Panc1 (cell line): ENCODE data around the gene THBS2. TPM values are rescaled to one million over a fixed set of nuclear protein-coding genes. Genes with fewer than 3 reads are reported as not detected.

Experiments
- ATAC-seq: fragments of 200-7000 bp; cut with Tn5 transposase; 2 replicates; pipeline ENCODE4 v1.9.1; 2020; ENCODE audit warnings: mild to moderate bottlenecking, moderate library complexity
- BruUV-seq: library from RNA; stranded (reverse); fragments of 400-500 nt; replicated peaks from 2 replicates; lab custom pipeline; 2021; lab: Mats Ljungman, UMichigan
- CTCF ChIA-PET: fragments of 300-600 bp; sonication (Branson Sonifier 250); formaldehyde crosslinking; loops from one replicate; lab custom pipeline; 2022; ENCODE audit warnings: antibody characterized with exemption; lab: Charles Lee
- POLR2A ChIA-PET: fragments of 300-600 bp; sonication (Branson Sonifier 250); formaldehyde crosslinking; loops from one replicate; lab custom pipeline; 2022; ENCODE audit warnings: antibody characterized with exemption; lab: Charles Lee
- DNase-seq: peaks from one replicate; pipeline ENCODE4 v3.0.0-alpha.2; 2010; ENCODE audit warnings: low read depth, low spot score
- H3K27ac ChIP-seq: 2 replicates; pipeline ENCODE4 v1.5.1; 2011; ENCODE audit warnings: mild to moderate bottlenecking, low read length, inconsistent platforms
- H3K27me3 ChIP-seq: fragments of 200-500 bp; sonication (Bioruptor generic); 2 replicates; pipeline ENCODE4 v1.6.0; 2014; ENCODE audit warnings: low read length, inconsistent platforms; ENCODE audit not compliant: control insufficient read depth, insufficient read depth
- H3K36me3 ChIP-seq: fragments of 200-500 bp; sonication (Bioruptor generic); 2 replicates; pipeline ENCODE4 v1.5.1; 2014; ENCODE audit warnings: inconsistent platforms, mild to moderate bottlenecking, low read length, moderate library complexity; ENCODE audit not compliant: control insufficient read depth, insufficient read depth
- H3K4me1 ChIP-seq: 2 replicates; pipeline ENCODE4 v1.5.1; 2011; ENCODE audit warnings: inconsistent platforms, mild to moderate bottlenecking, low read length, moderate library complexity; ENCODE audit not compliant: control insufficient read depth, insufficient read depth
- H3K4me3 ChIP-seq, 2 experiments: 2 replicates each; pipeline ENCODE4 v1.5.1; 2011 to 2012; ENCODE audit warnings: low read depth in 2 of 2, low read length in 2 of 2, mild to moderate bottlenecking in 2 of 2, inconsistent platforms in 1 of 2, moderate library complexity in 1 of 2
- H3K9me3 ChIP-seq: fragments of 200-500 bp; sonication (Bioruptor generic); 2 replicates; pipeline ENCODE4 v1.5.1; 2014; ENCODE audit warnings: low read depth, mild to moderate bottlenecking, inconsistent platforms, low read length, moderate library complexity; ENCODE audit not compliant: control insufficient read depth, insufficient read depth
- CTCF ChIP-seq: fragments of 450-650 bp; IDR thresholded peaks from 2 replicates; pipeline ENCODE4 v1.5.1; 2017; ENCODE audit warnings: mild to moderate bottlenecking
- POLR2AphosphoS5 ChIP-seq: IDR thresholded peaks from 2 replicates; pipeline ENCODE4 v1.6.1; 2012; ENCODE audit warnings: mild to moderate bottlenecking, low read depth, low read length, moderate library complexity
- REST ChIP-seq, 2 experiments: IDR thresholded peaks; 2 replicates each; pipeline ENCODE4 v1.6.1; 2011 to 2012; ENCODE audit warnings: low read depth in 2 of 2, control low read depth in 1 of 2, low read length in 1 of 2, mild to moderate bottlenecking in 1 of 2, moderate library complexity in 1 of 2; ENCODE audit not compliant: insufficient read depth in 1 of 2
- SIN3A ChIP-seq: IDR thresholded peaks from 2 replicates; pipeline ENCODE4 v1.6.1; 2012; ENCODE audit warnings: low read depth, mild to moderate bottlenecking, low read length, moderate library complexity, borderline replicate concordance; ENCODE audit not compliant: insufficient read depth
- TCF7L2 ChIP-seq: IDR thresholded peaks from 2 replicates; pipeline ENCODE4 v1.6.1; 2011; ENCODE audit warnings: mild to moderate bottlenecking, low read depth, low read length, inconsistent platforms
- in situ Hi-C: cut with HindIII; loops from 2 replicates; pipeline ENCODE4 v1.10.0; 2016; ENCODE audit warnings: low sequenced_read_pairs, low pct_unique_long_range_greater_than_20kb
- intact Hi-C: fragments of 100-400 bp; cut with micrococcal nuclease; formaldehyde crosslinking; loops from one replicate; pipeline ENCODE4 v1.10.0; 2022; ENCODE audit not compliant: unreplicated experiment
- total RNA-seq: library from RNA; stranded (reverse); gene quantifications from one replicate; pipeline ENCODE4 v1.2.1, GENCODE V29; 2021; ENCODE audit not compliant: unreplicated experiment

Gene THBS2
- total RNA-seq, 1 experiment from 2014 or later, result 0.05 TPM

- DNase-seq (no peak), ATAC-seq (no peak)
- POLR2A ChIA-PET, result no interaction called here
- Histone ChIP-seq H3K9me3 (no peaks in the 10 kb centered on the region), H3K4me3 (no peak overlapping the region), H3K27ac (no peak overlapping the region), H3K36me3 (no peaks in the 10 kb centered on the region), H3K4me1 (no peaks in the 10 kb centered on the region), H3K27me3 (no peaks in the 10 kb centered on the region)
- no peak for TF ChIP-seq SIN3A
- TF ChIP-seq POLR2AphosphoS5, result no peak
- TF ChIP-seq REST (IDR thresholded peaks at IDR 0.05; ENCODE audit: insufficient read depth in 1 of 2, low read depth in 2 of 2, low read length in 1 of 2), result no peak
- no peak for TF ChIP-seq TCF7L2
- TF ChIP-seq CTCF, result no peak
- in situ Hi-C loops (no loop called here), intact Hi-C loops (no loop called here)
- BruUV-seq, result no TSS peak
- CTCF ChIA-PET, result no interaction called here
Observed at GRCh38 chr6:169268276-169268675, 14.6 kb upstream of the THBS2 start.

- no peaks in the 10 kb centered on the region for H3K9me3 ChIP-seq
- CTCF ChIA-PET, result no interaction called here
- no peak overlapping the region for H3K4me3 ChIP-seq
- no peaks in the 10 kb centered on the region for H3K36me3 ChIP-seq
- intact Hi-C loops, result no loop called here
- in situ Hi-C loops, result no loop called here
- POLR2A ChIA-PET, result interaction anchor here (0.6 kb wide), 1 partner anchor 16 kb away, joined by 9 read pairs; no protein-coding TSS in a partner anchor
- H3K27ac ChIP-seq, result no peak overlapping the region
- TF ChIP-seq SIN3A (no peak), POLR2AphosphoS5 (no peak), TCF7L2 (no peak), CTCF (no peak), REST (IDR thresholded peaks at IDR 0.05; ENCODE audit: insufficient read depth in 1 of 2, low read depth in 2 of 2, low read length in 1 of 2) (no peak)
- no peaks in the 10 kb centered on the region for H3K4me1 ChIP-seq
- no peak for DNase-seq
- no peaks in the 10 kb centered on the region for H3K27me3 ChIP-seq
- BruUV-seq, result no TSS peak
- no peak for ATAC-seq
Observed at GRCh38 chr6:169266746-169267591, 13.3 kb upstream of the THBS2 start.
